Stomach (tissue), 4 donors: ENCODE results near the gene CIT.

Source experiments
- EP300 ChIP-seq: sonication (generic); formaldehyde crosslinking; IDR thresholded peaks from one replicate; pipeline ENCODE4 v1.6.1; 2017; ENCODE audit warnings: antibody characterized with exemption
- POLR2A ChIP-seq, 4 donors: fragments of 450-650 bp; IDR thresholded peaks; one replicate each; pipeline ENCODE4 v1.6.1; 2016; ENCODE audit warnings: antibody characterized with exemption in 4 of 4, control low read depth in 2 of 4, mild to moderate bottlenecking in 1 of 4, moderate library complexity in 1 of 4
- POLR2AphosphoS5 ChIP-seq, 3 donors: sonication (generic); formaldehyde crosslinking; IDR thresholded peaks; one replicate each; pipeline ENCODE4 v1.6.1; 2016; ENCODE audit warnings: antibody characterized with exemption in 3 of 3
- TF ChIP-seq, protein P1 (sequence below), 7 experiments: fragments of 450-650 bp in 4 of 7; fragments of 200-600 bp in 3 of 7; sonication (generic) in 3 of 7; IDR thresholded peaks; one replicate each; pipeline ENCODE4 v1.5.1; 2016 to 2019; ENCODE audit warnings: antibody characterized with exemption in 7 of 7, control low read depth in 2 of 7, mild to moderate bottlenecking in 1 of 7

- TF ChIP-seq, protein P1, sequence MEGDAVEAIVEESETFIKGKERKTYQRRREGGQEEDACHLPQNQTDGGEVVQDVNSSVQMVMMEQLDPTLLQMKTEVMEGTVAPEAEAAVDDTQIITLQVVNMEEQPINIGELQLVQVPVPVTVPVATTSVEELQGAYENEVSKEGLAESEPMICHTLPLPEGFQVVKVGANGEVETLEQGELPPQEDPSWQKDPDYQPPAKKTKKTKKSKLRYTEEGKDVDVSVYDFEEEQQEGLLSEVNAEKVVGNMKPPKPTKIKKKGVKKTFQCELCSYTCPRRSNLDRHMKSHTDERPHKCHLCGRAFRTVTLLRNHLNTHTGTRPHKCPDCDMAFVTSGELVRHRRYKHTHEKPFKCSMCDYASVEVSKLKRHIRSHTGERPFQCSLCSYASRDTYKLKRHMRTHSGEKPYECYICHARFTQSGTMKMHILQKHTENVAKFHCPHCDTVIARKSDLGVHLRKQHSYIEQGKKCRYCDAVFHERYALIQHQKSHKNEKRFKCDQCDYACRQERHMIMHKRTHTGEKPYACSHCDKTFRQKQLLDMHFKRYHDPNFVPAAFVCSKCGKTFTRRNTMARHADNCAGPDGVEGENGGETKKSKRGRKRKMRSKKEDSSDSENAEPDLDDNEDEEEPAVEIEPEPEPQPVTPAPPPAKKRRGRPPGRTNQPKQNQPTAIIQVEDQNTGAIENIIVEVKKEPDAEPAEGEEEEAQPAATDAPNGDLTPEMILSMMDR (IDR thresholded peaks at IDR 0.05) = no peak
- TF ChIP-seq POLR2A (IDR thresholded peaks at IDR 0.05) (no peak), POLR2AphosphoS5 (IDR thresholded peaks at IDR 0.05) (no peak), EP300 (no peak)
These were observed 85.7 kb downstream of the CIT start for GRCh38 chr12:119791453-119791852.
